CD1c-positive myeloid dendritic cell (primary cell): ENCODE measurements around the gene SLC39A12.
"Not testable (repeated sequence)": the region's sequence is repeated elsewhere in the genome, so short reads cannot be mapped to it uniquely, and the experiment has no call there.

ENCODE experiments used
- DNase-seq: peaks from one replicate; pipeline ENCODE4 v3.0.0-alpha.2; 2016; ENCODE audit errors: extremely low spot score

SLC39A12 gene

DNA sequence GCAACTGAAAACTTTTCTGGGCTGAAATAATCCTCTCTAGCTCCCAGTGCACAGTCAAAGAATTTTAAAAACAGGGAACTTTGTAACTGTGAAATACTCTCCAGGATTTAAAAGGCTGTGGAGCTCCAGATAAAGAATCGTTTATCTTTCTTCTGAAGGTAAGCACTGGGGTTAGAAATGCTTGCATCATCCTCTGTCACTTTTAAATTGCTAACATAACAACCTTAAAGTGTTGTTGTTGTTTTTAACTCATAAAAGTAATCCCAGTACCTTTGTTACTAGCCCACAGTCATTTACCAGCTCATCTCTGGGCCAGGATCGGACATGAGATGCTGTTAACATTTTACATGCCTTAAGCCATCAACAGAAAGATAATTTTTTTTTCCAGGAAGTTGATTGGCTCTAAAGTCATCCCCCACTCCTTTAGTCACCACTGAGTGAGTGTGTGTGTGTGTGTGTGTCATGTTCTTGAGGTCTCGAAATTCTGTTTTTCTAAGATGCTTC, at the start of gene SLC39A12:
SLC39A12 (plus strand) TSS at position 51 of the 504 bp plus-strand sequence. CDS start 1,359 bp downstream, outside the sequence.
- no peak for DNase-seq

DNA sequence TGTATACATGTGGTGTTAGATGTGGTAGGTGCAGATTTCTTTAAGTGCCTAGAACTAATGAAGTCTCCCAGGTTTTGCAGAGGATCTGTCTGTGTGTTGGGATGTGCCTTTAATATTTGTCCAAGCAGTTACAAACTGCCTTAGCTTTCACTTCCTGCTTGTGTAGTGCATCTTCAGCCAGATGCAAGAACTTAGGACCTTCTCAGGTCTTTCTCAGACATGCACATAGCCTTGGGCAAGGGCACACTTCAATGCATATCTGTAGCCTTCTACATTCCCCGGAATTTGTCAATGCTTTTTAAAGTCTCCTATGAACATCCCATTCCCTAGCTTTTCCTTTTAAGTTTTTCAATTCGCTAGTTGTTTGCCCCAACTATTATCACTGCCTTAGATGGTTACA, 47.2 kb upstream of the SLC39A12 start:
- no peak for DNase-seq

DNA sequence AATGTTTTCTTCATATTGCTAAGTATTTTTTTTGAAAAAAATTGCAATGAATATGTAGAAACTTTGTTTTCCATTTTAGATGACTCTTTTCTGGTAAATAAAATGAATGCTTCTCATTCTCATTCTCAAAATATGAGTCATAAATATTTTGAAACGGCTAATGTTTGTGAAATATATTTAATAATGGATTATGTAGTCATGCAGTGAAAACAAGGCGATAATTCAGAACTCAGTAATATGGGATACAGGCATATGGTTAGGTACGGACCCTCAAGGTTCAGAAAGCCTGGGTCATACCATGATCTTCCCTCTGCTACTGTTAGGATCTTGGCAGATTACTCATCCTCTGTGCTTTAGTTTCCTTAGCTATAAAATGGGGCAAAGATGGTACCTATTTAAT, 46.2 kb upstream of the SLC39A12 start:
- no peak for DNase-seq

DNA sequence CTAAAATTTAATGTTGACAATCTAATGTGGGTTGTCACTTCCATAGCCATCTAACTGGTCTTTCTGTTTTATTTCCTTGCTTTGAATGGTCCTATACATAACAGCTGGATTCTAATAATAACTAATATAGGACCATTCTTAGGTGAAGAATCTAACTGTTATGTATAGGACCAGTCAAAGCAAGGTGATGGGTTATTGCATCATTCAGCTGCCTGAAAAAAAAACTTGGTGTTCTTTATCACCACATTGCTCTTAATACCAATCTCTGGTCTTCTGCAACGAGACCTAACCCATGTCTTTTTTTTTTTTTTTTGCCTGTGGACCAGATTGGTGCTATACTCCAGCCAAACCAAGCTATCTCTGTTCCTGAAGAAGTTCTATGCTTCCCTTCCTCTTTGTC, 45.7 kb upstream of the SLC39A12 start:
- no peak for DNase-seq

DNA sequence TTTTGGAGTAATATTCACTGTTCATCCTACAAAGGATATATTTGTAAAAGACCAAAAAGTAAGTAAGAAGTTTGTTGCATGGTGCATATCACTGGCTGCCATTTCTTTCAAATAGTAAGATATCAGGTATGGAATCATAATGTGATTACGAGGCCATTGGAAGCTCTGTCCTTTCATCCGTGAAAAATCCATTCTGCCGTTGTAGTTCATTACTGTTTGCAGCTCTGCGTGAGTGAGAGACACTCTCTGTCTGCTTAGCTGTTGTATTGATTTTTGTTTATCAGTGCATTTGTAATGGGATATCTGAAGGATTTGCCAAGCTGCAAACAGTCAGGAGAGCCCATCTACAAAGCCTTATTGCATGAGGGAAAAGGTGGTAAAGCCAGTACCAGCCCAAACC, 44.1 kb upstream of the SLC39A12 start:
- DNase-seq = no peak

DNA sequence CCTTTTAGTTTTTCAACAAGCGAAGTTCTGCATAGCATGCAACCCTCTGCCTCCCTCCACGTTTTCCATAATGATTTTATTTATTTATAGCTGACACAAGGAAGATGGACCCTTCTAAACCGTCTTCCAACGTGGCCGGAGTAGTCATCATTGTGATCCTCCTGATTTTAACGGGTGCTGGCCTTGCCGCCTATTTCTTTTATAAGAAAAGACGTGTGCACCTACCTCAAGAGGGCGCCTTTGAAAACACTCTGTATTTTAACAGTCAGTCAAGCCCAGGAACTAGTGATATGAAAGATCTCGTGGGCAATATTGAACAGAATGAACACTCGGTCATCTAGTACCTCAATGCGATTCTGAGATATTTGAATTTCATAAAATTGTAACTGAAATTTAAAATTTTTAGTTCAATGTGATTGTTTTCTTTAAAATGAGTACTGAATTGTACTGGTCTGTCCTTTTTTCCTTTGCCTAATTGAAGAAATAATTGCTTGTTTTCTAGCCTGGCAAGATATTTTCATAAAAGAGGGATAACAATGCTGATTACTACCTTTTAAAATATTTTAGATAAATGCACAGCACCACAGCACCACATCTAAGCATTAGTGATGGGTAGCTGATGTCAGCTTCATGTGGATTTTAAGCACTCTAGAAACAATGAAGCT, 41.5 kb upstream of the SLC39A12 start:
- DNase-seq = peak; percentile 26

DNA sequence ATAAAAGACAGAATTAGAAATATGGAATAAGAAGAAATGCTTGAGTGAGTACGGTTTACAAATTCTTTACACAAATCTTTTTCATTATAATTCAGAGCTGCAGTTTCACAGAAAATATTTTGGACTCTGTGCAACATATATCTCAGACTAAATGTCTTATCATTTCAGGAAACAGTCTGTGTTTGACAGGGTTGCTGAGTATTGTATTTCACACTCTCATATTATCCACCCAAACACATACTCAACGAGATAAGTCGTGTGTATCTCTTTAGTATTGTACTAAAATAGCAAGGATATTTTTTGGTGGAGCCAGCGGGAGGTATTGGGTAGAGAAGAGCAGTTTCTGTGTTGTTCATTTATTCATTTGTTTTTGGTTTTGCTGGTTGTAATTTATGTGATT, 39.0 kb upstream of the SLC39A12 start:
- DNase-seq = no peak

DNA sequence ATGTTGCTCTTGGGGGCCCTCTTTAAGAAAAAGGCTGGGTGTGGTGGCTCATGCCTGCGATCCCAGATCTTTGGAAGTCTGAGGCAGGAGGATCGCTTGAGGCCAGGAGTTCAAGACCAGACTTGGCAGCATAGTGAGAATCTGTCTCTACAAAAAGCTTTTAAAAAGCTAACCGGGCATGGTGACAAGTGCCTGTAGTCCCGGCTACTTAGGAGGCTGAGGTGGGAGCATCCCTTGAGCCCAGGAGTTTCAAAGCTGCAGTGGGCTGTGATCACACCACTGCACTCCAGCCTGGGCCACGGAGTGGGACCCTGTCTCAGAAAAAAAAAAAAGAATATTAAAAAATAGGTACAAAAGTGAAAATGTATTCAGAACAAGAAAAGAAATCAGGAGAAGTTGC, 38.1 kb upstream of the SLC39A12 start:
- no peak for DNase-seq

DNA sequence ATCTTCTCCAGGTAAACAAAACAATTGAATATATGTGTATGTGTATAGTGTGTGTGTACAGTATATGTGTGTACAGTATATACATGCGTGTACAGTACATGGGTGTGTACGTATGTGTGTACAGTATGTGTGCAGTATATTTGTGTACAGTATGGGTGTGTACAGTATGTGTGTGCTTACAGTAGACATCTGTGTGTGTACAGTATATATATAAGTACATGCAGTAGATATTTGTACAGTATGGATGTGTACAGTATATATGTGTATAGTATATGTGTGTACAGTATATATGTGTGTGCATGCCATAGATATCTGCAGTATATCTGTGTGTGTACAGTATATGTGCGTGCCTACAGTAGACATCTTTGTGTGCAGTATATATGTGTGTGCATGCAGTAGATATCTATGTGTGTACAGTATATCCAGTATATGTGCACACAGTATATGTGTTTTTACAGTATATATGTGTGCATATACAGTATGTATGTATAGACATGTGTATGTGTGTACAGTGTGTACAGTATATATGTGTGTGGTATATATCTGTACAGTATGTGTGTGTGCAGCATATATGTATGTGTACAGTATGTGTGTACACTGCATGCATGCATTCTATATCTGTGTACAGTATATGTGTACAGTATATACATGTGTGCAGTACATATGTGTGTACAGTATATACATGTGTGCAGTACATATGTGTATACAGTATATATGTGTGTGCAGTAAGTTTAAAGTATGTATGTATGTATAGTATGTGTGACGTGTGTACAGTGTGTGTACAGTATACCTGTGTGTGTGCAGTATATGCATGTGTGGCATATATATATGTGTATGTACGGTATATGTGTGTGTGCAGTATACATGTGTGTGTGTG, 37.3 kb upstream of the SLC39A12 start:
- no peak for DNase-seq

DNA sequence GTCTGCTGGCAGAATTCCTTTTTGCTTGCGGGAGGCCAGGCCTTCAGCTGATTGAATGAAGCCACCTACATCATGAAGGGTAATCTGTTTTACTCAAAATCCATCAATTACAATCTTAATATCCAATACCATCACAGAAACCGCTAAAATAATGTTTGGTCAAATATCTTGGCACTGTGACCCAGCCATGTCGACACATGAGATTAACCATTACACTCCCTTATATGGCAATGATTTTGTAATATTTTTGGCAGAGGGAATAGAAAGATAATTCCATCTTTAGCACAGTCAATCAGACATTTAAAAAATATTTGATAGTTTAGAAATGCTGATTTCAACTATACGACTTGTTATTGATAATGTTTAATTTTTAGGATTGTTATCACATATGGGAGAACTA, 36.5 kb upstream of the SLC39A12 start:
- no peak for DNase-seq

DNA sequence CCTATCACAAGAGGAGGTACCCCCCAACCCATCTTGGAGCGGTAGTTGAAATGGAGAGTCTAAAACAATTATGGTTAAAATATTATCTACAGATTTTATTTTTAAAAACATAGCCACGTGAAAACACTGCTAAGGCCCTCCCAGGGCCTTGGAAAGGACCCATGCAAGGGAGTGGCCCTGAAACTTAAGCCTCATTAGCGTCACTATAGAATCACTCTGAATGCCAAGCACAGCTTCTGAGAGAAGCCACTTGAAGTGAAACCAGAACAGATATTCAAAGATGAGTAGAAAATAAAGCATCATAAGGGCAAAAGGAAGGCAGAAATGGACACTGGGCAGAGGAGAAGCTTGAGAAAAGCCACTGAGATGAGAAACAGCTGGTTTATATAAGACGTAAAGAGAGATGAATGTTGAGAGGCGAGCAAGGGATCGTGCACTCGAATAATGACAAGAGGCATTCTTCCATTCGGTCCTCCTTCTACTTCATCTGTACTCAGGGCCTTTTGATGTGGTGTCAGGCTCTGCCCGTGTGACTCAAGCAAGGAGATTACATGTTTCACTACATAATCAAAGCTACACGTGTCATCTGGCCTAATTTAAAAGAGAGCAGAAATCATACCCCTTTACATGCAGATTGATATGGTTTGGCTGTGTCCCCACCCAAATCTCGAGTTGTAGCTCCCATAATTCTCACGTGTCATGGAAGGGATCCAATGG, 33.4 kb upstream of the SLC39A12 start:
- DNase-seq = no peak

DNA sequence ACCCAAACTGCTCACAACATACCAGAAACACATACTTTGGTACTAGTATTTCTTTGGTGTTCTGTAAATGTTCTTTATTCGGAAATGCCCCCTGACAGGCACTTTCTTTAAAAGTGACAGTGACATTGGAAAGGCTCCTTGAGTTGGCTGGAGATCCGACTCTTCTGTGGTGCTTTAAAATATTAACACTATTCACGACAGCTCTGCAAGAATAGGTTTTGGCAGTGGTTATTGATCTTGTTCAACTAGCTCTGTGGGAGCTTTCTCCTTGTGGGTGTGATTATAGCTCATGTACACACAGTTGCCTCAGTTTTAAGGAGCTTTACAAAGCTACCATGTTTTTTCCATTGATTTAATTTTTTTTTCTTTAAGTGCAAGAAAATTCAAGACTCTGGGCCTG, 30.3 kb upstream of the SLC39A12 start:
- DNase-seq = no peak

DNA sequence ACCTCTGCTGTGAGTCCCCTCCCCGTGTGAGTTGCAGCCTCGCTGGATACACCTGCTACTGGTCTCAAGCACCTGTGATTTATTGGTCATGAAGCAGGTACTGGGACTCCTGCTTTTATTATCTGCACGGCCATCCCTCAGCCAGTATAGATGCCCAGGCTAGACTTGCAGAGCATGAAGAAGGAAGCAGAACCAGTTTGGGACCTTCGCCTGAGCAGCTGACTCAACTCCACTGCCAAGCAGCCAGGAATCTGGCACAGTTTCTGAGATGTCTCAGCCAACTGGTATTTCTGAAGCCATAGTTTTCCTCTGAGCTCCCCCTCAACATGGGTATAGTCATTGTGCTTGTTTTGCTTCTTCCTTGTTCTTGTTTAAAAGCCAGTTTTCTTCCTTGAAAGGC, 28.0 kb upstream of the SLC39A12 start:
- no peak for DNase-seq

DNA sequence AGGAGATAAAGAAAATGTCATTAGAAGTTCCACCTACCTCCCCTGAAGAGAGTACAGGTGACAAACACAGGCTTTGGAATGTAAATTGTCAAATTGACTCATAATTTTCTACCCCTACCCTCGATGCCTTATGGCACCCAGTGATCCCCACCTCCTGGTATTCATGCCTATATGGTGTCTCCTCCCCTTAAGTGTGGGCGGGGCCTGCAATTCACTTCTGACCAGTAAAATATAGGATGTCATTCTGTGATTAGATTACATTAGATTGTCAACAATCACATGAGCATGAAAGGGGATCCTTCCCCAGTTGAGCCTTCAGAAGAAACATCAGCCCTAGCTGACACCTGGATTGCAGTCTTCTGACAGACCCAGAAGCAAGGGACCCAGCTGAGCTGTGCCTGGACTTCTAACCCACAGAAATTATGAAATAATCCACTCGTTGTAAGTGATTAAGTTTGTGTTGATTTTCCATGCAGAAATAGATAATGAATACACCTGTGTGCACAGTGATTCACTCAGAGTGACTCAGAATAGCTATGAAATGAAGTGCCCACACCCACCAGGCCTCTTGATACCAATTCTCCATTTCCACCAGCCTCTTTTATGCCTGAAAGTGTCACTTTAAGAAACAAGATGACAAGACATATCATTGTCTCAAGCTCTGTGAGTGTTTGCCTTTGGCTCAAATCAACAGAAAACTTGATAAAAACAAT, 8.5 kb upstream of the SLC39A12 start:
- DNase-seq = no peak

DNA sequence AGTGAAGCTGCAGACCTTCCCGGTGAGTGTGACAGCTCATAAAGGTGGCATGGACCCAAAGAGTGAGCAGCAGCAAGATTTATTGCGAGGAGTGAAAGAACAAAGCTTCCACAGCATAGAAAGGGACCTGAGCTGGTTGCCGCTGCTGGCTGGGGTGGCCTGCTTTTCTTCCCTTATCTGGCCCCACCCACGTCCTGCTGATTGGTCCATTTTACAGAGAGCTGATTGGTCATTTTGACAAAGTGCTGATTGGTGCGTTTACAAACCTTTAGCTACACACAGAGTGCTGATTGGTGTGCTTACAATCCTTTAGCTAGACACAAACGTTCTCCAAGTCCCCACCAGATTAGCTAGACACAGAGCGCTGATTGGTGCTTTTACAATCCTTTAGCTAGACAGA, 1.4 kb upstream of the SLC39A12 start:
- not testable (repeated sequence) for DNase-seq

DNA sequence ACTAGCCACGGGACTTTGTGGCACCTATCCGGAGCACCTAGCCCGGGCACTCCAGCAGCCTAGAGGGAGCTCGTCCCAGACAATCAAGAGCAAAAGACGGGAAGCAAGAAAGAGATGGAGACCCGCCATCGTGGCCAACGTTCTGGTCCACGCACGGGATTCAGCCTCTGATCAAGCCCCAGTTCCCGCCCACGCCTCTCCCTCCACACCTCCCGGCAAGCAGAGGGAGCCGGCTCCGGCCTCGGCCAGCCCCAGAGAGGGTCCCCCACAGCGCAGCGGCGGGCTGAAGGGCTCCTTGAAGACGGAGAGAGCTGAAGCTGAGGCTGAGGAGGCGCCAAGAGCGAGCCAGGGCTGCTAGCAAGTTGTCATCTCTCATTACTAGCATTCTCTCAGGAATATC, 992 bp upstream of the SLC39A12 start:
- DNase-seq = no peak

DNA sequence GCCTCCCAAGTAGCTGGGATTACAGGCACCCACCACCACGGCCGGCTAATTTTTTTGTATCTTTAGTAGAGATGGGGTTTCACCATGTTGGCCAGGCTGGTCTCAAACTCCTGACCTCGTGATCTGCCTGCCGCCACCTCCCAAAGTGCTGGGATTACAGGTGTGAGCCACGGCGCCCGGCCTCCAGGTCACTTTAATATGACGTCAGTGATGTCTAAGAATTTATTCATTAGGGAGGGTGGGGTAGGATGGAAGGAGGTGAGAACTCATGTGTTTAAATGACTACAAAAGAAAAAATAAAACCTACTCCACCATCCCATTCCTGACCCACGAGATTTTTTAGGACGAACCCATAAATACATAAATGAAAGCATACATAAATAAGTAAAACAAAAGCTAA, 2.7 kb downstream of the SLC39A12 start:
- DNase-seq = not testable (repeated sequence)

DNA sequence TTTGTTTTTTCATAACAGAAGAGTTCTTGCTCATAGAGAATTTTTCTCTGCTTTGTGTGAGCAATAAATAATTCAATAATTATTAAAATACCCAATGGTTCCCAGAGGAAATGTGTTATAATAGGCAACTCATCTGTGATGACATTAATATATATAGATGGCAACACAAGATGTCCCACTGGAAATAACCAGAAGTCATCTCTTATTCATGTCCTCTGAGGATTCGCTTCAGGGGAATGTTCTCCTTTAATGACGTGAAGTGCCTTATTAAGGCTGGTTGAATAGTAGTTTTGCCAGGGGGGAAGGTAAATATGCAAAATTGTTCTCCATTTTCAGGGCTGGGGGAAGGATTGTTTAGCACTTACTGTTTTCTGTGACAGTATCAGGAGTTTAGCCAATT, 3.1 kb downstream of the SLC39A12 start:
- DNase-seq = no peak

DNA sequence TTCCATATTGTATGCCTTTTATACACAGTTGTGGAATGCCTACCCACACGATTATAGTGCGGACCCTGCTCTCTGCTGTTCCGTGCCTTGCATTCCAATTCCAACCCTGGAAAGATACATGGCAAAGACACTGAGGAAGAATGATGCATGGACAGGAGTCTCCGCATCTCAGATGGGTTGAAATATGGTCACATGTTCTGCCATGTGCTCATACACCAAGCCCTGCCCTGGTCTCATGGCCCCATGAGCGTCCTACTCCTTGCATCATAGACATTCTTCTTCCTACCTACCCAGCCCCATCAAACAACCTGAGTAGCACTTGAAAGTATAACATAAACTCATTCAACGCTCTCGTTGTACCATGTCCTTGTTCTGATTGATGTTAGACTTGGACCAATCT, 6.3 kb downstream of the SLC39A12 start:
- DNase-seq = no peak

DNA sequence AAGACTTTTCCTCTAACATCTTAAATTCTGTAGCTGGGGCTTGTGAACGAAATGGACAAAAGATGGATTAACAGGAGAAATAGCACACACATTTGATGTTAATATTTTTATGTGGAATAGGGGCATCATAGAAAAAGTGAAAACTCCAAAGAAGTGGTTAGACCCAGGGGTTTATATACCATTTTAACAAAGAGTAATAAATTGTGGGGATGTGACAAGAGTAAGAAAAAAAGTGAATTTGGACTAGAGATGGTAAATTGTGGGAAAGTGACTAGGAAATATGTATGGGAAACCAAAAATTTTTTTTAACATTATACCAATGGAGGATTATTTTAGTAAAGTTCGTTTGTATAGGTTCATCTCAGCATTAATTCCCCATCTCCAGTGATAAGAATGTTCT, 8.2 kb downstream of the SLC39A12 start:
- no peak for DNase-seq

DNA sequence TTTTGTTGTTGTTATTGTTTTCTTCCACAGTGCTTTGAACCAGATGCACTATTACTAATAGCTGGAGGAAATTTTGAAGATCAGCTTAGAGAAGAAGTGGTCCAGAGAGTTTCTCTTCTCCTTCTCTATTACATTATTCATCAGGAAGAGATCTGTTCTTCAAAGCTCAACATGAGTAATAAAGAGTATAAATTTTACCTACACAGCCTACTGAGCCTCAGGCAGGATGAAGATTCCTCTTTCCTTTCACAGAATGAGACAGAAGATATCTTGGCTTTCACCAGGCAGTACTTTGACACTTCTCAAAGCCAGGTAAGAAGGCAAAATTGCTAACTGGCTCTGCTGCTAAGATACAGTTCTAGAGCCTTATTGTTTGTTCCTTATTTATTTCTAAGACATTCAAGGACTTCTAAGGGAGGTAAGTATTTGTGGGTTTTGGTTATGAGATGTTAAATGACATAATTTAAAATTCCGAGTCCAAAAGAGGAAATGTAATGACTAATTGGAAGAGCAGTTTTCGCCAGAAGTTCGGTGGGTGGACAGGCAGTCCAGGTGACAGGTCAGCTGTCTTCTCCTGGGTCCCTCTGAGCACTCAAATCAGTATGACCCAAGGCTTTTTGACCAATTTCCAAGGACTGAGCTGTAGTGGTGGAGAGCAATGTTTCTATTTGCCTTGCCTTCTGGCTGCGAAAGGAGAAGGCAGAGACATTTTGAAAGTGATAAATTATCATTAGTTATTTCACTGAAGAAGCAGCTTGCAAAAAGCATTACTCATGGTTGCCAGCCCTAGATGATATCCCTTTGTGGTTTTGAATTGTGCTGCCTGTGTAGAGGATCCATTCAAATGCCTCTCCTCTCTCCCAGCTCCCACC, 10.1 kb downstream of the SLC39A12 start:
- DNase-seq = peak; percentile 33
